HCT116 (cell line): ENCODE results near the gene FGF11. TPM values are rescaled to one million over a fixed set of nuclear protein-coding genes. Genes with fewer than 3 reads are reported as not detected.

Experiments used
- ATAC-seq: fragments of 200-7000 bp; cut with Tn5 transposase; 2 replicates; pipeline ENCODE4 v1.9.1; 2020; ENCODE audit warnings: mild to moderate bottlenecking, moderate library complexity
- BruUV-seq: library from RNA; stranded (reverse); fragments of 400-500 nt; replicated peaks from 2 replicates; lab custom pipeline; 2021; lab: Mats Ljungman, UMichigan
- CTCF ChIA-PET: fragments of 300-600 bp; sonication (Branson Sonifier 250); formaldehyde crosslinking; loops from one replicate; lab custom pipeline; 2021; ENCODE audit warnings: antibody characterized with exemption; lab: Charles Lee
- POLR2A ChIA-PET: fragments of 300-600, 350-600 bp; sonication (Branson Sonifier 250); formaldehyde crosslinking; loops from one replicate; lab custom pipeline; 2021; ENCODE audit warnings: antibody characterized with exemption; lab: Charles Lee
- RAD21 ChIA-PET, 2 experiments: fragments of 300-600 bp; sonication (Branson Sonifier 250); formaldehyde crosslinking; loops; one replicate each; lab custom pipeline; 2023; ENCODE audit warnings: low total read pairs in 2 of 2; ENCODE audit not compliant: uncharacterized antibody in 2 of 2, unreplicated experiment in 2 of 2, low non-redundant PET in 1 of 2; lab: Charles Lee
- DNase-seq: peaks from one replicate; pipeline ENCODE4 v3.0.0-alpha.2; 2010; ENCODE audit warnings: low read depth, low spot score
- H2AFZ ChIP-seq: fragments of 200-600 bp; shearing (Covaris generic), sonication (generic); 2 replicates; pipeline ENCODE4 v1.6.1; 2017; ENCODE audit warnings: low read depth, mixed run types, mixed read lengths, antibody characterized with exemption, low read length; ENCODE audit not compliant: poor library complexity, severe bottlenecking
- H3K27ac ChIP-seq: 2 replicates; pipeline ENCODE4 v1.5.1; 2012; ENCODE audit warnings: low read depth, low read length
- H3K27me3 ChIP-seq: fragments of 200-600 bp; sonication (generic); 2 replicates; pipeline ENCODE4 v1.6.1; 2016; ENCODE audit warnings: mixed run types, low read length, mixed read lengths; ENCODE audit not compliant: insufficient read depth
- H3K36me3 ChIP-seq, 2 experiments: fragments of 200-500 bp in 1 of 2; fragments of 200-600 bp in 1 of 2; sonication (Bioruptor generic) in 1 of 2; sonication (generic) in 1 of 2; 2 replicates each; pipeline versions ENCODE4 v1.5.1 to v1.6.1; 2014 to 2016; ENCODE audit warnings: low read length in 2 of 2, inconsistent platforms in 1 of 2, mixed read lengths in 1 of 2, mixed run types in 1 of 2; ENCODE audit not compliant: insufficient read depth in 2 of 2, control insufficient read depth in 1 of 2
- H3K4me1 ChIP-seq, 2 experiments: fragments of 200-600 bp in 1 of 2; sonication (generic) in 1 of 2; 2 replicates each; pipeline versions ENCODE4 v1.5.1 to v1.6.1; 2012 to 2017; ENCODE audit warnings: low read length in 2 of 2, inconsistent platforms in 1 of 2, mild to moderate bottlenecking in 1 of 2, mixed read lengths in 1 of 2, mixed run types in 1 of 2, moderate library complexity in 1 of 2; ENCODE audit not compliant: insufficient read depth in 2 of 2, control insufficient read depth in 1 of 2
- H3K4me2 ChIP-seq: fragments of 200-600 bp; sonication (generic); 2 replicates; pipeline ENCODE4 v1.6.1; 2017; ENCODE audit warnings: mixed run types, low read length, mixed read lengths
- H3K4me3 ChIP-seq, 2 experiments: fragments of 200-600 bp in 1 of 2; sonication (generic) in 1 of 2; replicated peaks in 1 of 2; 2 replicates each; pipeline ENCODE4 v1.5.1; 2011 to 2016; ENCODE audit warnings: low read length in 2 of 2, control low read depth in 1 of 2, low read depth in 1 of 2, mild to moderate bottlenecking in 1 of 2, mixed read lengths in 1 of 2, mixed run types in 1 of 2
- H3K79me2 ChIP-seq: fragments of 200-600 bp; sonication (generic); 2 replicates; pipeline ENCODE4 v1.6.1; 2017; ENCODE audit warnings: mild to moderate bottlenecking, mixed run types, low read length, moderate library complexity, mixed read lengths; ENCODE audit not compliant: insufficient read depth
- H3K9ac ChIP-seq: fragments of 200-600 bp; sonication (generic); 2 replicates; pipeline ENCODE4 v1.6.1; 2016; ENCODE audit warnings: low read length, mixed read lengths
- H3K9me2 ChIP-seq: fragments of 200-600 bp; sonication (generic), shearing (Covaris generic); 2 replicates; pipeline ENCODE4 v1.6.1; 2017; ENCODE audit warnings: mixed run types, mild to moderate bottlenecking, moderate library complexity; ENCODE audit not compliant: insufficient read depth
- H3K9me3 ChIP-seq, 2 experiments: fragments of 200-500 bp in 1 of 2; fragments of 200-600 bp in 1 of 2; sonication (Bioruptor generic) in 1 of 2; sonication (generic) in 1 of 2; 2 replicates each; pipeline ENCODE4 v1.6.1; 2014 to 2017; ENCODE audit warnings: low read length in 2 of 2, mixed read lengths in 2 of 2, inconsistent platforms in 1 of 2, low read depth in 1 of 2, mild to moderate bottlenecking in 1 of 2, mixed run types in 1 of 2, moderate library complexity in 1 of 2; ENCODE audit not compliant: control insufficient read depth in 1 of 2, insufficient read depth in 1 of 2
- H4K20me1 ChIP-seq: fragments of 200-600 bp; sonication (generic), shearing (Covaris generic); 2 replicates; pipeline ENCODE4 v1.6.1; 2017; ENCODE audit warnings: mixed run types, mild to moderate bottlenecking, moderate library complexity; ENCODE audit not compliant: insufficient read depth
- ATF3 ChIP-seq: IDR thresholded peaks from 2 replicates; pipeline ENCODE4 v1.6.1; 2012
- CBX3 ChIP-seq: IDR thresholded peaks from 2 replicates; pipeline ENCODE4 v1.6.1; 2012; ENCODE audit warnings: low read depth
- CTCF ChIP-seq, 3 experiments: fragments of 200-600 bp in 1 of 3; sonication (generic) in 1 of 3; IDR thresholded peaks in 2 of 3; conservative IDR thresholded peaks in 1 of 3; 2 replicates each; pipeline ENCODE4 v1.5.1; 2012 to 2017; ENCODE audit warnings: low read depth in 2 of 3, low read length in 2 of 3, antibody characterized with exemption in 1 of 3, borderline replicate concordance in 1 of 3, control low read depth in 1 of 3, mild to moderate bottlenecking in 1 of 3, mixed read lengths in 1 of 3, mixed run types in 1 of 3, moderate library complexity in 1 of 3; ENCODE audit not compliant: insufficient read depth in 1 of 3
- EGR1 ChIP-seq: IDR thresholded peaks from 2 replicates; pipeline ENCODE4 v1.6.1; 2012; ENCODE audit warnings: low read depth
- ELF1 ChIP-seq: IDR thresholded peaks from 2 replicates; pipeline ENCODE4 v1.6.1; 2012; ENCODE audit warnings: low read depth, borderline replicate concordance
- EZH2 ChIP-seq: fragments of 200-600 bp; sonication (generic); IDR thresholded peaks from 2 replicates; pipeline ENCODE4 v1.6.1; 2017; ENCODE audit warnings: antibody characterized with exemption, mixed run types
- FOSL1 ChIP-seq: IDR thresholded peaks from 2 replicates; pipeline ENCODE4 v1.6.1; 2012; ENCODE audit warnings: low read depth
- JUND ChIP-seq: IDR thresholded peaks from 2 replicates; pipeline ENCODE4 v1.6.1; 2012
- MAX ChIP-seq: IDR thresholded peaks from 2 replicates; pipeline ENCODE4 v1.6.1; 2012
- POLR2A ChIP-seq: IDR thresholded peaks from 2 replicates; pipeline ENCODE4 v1.7.0; 2011; ENCODE audit warnings: borderline replicate concordance; ENCODE audit not compliant: insufficient read depth, insufficient read length; ENCODE audit errors: extremely low read depth
- POLR2AphosphoS5 ChIP-seq: IDR thresholded peaks from 2 replicates; pipeline ENCODE4 v1.6.1; 2011; ENCODE audit warnings: mild to moderate bottlenecking, low read depth, low read length, moderate library complexity
- RAD21 ChIP-seq: IDR thresholded peaks from 2 replicates; pipeline ENCODE4 v1.6.1; 2012; ENCODE audit warnings: low read depth, mild to moderate bottlenecking
- SIN3A ChIP-seq: IDR thresholded peaks from 2 replicates; pipeline ENCODE4 v1.6.1; 2012; ENCODE audit warnings: low read depth
- SP1 ChIP-seq: IDR thresholded peaks from 2 replicates; pipeline ENCODE4 v1.6.1; 2012; ENCODE audit warnings: low read depth
- YY1 ChIP-seq: IDR thresholded peaks from 2 replicates; pipeline ENCODE4 v1.6.1; 2011; ENCODE audit warnings: low read length, low read depth, moderate library complexity, mild to moderate bottlenecking; ENCODE audit not compliant: insufficient replicate concordance; ENCODE audit errors: extremely low read depth
- ZBTB33 ChIP-seq: IDR thresholded peaks from 2 replicates; pipeline ENCODE4 v1.6.1; 2011; ENCODE audit warnings: mild to moderate bottlenecking, low read length, moderate library complexity; ENCODE audit not compliant: insufficient replicate concordance; ENCODE audit errors: extremely low read depth
- intact Hi-C: fragments of 100-400 bp; cut with micrococcal nuclease; formaldehyde crosslinking; loops from 2 replicates; pipeline ENCODE4 v1.10.0; 2022
- total RNA-seq: library from RNA; stranded (reverse); gene quantifications from one replicate; pipeline ENCODE4 v1.2.1, GENCODE V29; 2021; ENCODE audit not compliant: unreplicated experiment

FGF11 gene
- total RNA-seq, 1 experiment from 2014 or later = 6.1 TPM

- ChIA-PET RAD21 (no interaction called here), CTCF (interaction anchor here (1.8 kb wide), 1 partner anchor 40 kb away, joined by 7 read pairs; no protein-coding TSS in a partner anchor), POLR2A (interaction anchor here (0.9 to 1.6 kb wide), 2 partner anchors 8 to 31 kb away, joined by 3 to 7 read pairs; partner anchors contain the start of gene POLR2A)
- Histone ChIP-seq H3K4me3 (no peak overlapping the region), H3K79me2 (peaks cover 36% of the 10 kb centered on the region), H3K27me3 (no peaks in the 10 kb centered on the region), H3K9me2 (no peaks in the 10 kb centered on the region), H2AFZ (no peak overlapping the region), H3K9ac (peak overlapping the region; percentile 5; the same call in 1 of the 2 replicates), H3K4me2 (peak overlapping the region; percentile 100), H3K36me3 (no peaks in the 10 kb centered on the region), H3K9me3 (no peaks in the 10 kb centered on the region), H3K27ac (peak overlapping the region; percentile 22; the same call in 1 of the 2 replicates), H4K20me1 (no peaks in the 10 kb centered on the region), H3K4me1 (peaks cover 25 to 52% of the 10 kb centered on the region in 2 experiments)
- TF ChIP-seq ATF3 (no peak), POLR2AphosphoS5 (no peak), RAD21 (no peak), JUND (no peak)
- intact Hi-C loops = no loop called here
- peak; percentile 44; the same call in 1 of the 2 replicates for ATAC-seq
- BruUV-seq = no TSS peak
- DNase-seq = no peak
Measured at GRCh38 chr17:7476494-7476893, 37.2 kb downstream of the FGF11 start.

- Histone ChIP-seq H3K9me2 (no peaks in the 10 kb centered on the region), H3K27me3 (no peaks in the 10 kb centered on the region), H3K79me2 (peaks cover 36% of the 10 kb centered on the region), H3K27ac (peak overlapping the region; percentile 22; the same call in 1 of the 2 replicates), H4K20me1 (no peaks in the 10 kb centered on the region), H2AFZ (no peak overlapping the region), H3K4me2 (peak overlapping the region; percentile 100), H3K4me3 (no peak overlapping the region), H3K4me1 (peaks cover 25 to 53% of the 10 kb centered on the region in 2 experiments), H3K9me3 (no peaks in the 10 kb centered on the region), H3K9ac (peak overlapping the region; percentile 5; the same call in 1 of the 2 replicates), H3K36me3 (no peaks in the 10 kb centered on the region)
- ChIA-PET POLR2A (interaction anchor here (0.9 kb wide), 1 partner anchor 31 kb away, joined by 3 read pairs; no protein-coding TSS in a partner anchor), RAD21 (no interaction called here), CTCF (interaction anchor here (1.8 kb wide), 1 partner anchor 40 kb away, joined by 7 read pairs; no protein-coding TSS in a partner anchor)
- intact Hi-C loops = no loop called here
- ATAC-seq = no peak
- no TSS peak for BruUV-seq
- DNase-seq = no peak
- TF ChIP-seq EZH2 = no peak
- TF ChIP-seq FOSL1 = no peak
- TF ChIP-seq EGR1 = no peak
- TF ChIP-seq POLR2A = no peak
- no peak for TF ChIP-seq ELF1
- TF ChIP-seq YY1 = no peak
- no peak for TF ChIP-seq RAD21
- TF ChIP-seq CTCF (IDR thresholded peaks at IDR 0.05 in 2 of 3, conservative IDR thresholded peaks at IDR 0.05 in 1 of 3; ENCODE audit: borderline replicate concordance in 1 of 3, insufficient read depth in 1 of 3, low read depth in 2 of 3, low read length in 2 of 3) = no peak
- no peak for TF ChIP-seq CBX3
- no peak for TF ChIP-seq JUND
- TF ChIP-seq ZBTB33 = no peak
- TF ChIP-seq MAX = no peak
- TF ChIP-seq SP1 = no peak
- no peak for TF ChIP-seq SIN3A
- TF ChIP-seq POLR2AphosphoS5 = no peak
Measured at GRCh38 chr17:7476951-7477350, 37.6 kb downstream of the FGF11 start.
